ENCODE data around the gene CHIC2.
A peak's percentile ranks its signal among the peaks of the same experiment; 100 is the strongest.
"Not testable (repeated sequence)": the region's sequence is repeated elsewhere in the genome, so short reads cannot be mapped to it uniquely, and the experiment has no call there.

The CHIC2 gene

DNA sequence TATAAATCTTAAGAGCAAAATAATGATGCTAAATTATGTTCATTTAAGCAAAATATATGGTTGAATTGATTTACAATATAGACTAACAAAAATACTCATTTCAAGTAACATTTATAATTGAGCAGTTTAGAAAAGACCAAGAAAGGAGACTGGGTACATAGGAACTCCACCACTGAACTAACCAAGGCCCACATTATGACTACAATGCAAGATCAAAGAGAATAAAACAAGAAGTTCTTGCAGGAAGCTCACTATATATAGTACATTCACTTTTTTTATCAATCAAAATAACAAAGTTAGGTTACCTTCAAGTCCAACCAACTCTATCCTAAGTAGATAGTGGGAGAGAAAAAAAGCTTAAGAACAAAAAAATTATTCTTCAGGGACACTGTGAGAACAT, 8.0 kb downstream of the CHIC2 start:
- no peak for DNase-seq

DNA sequence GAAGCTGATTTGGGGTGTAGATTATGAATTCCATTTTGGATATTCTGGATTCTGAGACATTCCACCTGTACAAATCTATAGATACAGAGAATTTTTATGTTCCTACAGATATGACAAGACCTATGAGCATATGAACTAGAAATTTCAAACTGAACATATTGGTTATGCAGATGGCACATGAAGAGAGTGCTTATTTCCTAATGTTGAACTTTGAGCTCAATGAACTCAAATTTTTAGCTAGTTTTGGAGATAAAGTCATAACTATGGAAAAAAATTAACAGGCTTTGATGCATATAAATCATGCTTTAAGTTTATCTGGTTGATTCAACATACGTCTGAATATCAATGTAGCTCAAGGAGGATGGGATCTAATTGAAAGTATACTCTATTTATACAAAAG, 8.9 kb downstream of the CHIC2 start:
- DNase-seq = no peak

DNA sequence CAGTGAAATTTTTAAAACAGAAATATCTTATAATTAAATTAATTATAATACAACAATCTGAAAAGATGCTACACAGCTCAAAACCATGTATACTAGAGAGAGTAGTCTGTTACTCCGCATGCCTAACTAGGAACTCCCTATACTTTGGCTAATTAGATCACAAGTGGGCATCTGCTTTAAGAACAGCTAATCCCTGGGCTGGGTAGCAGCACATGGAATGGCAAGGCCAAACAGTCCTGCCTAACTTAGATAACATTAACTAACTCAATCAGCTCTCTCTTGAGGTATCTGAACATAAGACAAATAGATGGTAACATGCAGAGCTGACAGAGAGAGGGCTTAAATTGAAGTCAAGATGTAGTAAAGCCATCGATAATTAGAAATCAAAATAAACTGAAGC, 9.9 kb downstream of the CHIC2 start:
- no peak for DNase-seq

DNA sequence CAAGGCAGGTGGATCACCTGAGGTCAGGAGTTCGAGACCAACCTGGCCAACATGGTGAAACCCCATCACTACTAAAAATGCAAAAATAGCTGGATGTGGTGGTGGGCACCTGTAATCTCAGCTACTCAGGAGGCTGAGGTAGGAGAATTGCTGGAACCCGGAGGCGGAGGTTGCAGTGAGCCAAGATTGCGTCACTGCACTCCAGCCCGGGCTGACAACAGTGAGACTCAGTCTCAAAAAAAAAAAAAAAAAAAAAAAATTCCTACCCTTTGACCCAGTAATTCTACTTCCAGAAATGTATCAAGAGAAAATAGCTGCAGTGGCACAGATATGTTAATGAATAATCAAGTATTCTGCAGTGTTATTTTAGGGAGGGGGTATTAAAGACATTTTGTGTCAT, 11.1 kb downstream of the CHIC2 start:
- DNase-seq = not testable (repeated sequence)

DNA sequence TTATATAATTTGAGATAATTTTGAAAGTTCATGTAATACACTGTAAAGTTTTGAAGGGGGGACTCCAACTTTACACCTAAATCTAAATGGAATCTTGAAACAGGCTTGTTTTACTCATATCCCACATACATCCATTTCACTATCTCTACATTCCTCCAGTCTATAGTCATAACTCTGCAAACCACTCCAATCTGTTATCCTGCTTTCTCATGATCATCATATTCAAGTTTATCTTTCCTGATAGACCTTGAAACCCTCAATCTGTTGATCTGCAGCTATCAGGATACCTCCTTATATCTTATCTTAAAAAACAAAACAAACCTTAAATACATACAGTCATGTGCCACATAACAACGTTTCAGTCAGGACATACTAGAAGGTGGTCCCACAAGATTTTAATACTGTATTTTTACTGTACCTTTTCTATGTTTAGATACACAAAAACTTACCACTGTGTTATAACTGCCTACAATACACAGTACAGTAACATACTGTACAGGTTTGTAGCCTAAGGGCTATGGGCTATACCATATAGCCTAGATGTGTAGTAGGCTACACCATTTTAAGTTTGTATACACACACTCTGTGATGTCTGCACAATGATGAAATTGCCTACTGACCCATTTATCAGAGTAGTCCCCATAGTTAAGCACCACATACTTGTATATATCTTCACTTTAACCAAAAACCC, 14.0 kb downstream of the CHIC2 start:
- no peak for DNase-seq

DNA sequence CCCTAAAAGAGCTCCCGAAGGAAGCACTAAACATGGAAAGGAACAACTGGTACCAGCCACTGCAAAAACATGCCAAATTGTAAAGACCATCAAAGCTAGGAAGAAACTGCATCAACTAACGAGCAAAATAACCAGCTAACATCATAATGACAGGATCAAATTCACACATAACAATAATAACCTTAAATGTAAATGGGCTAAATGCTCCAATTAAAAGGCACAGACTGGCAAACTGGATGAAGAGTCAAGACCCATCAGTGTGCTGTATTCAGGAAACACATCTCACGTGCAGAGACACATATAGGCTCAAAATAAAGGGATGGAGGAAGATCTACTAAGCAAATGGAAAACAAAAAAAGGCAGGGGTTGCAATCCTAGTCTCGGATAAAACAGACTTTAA, 20.8 kb downstream of the CHIC2 start:
- not testable (repeated sequence) for DNase-seq

DNA sequence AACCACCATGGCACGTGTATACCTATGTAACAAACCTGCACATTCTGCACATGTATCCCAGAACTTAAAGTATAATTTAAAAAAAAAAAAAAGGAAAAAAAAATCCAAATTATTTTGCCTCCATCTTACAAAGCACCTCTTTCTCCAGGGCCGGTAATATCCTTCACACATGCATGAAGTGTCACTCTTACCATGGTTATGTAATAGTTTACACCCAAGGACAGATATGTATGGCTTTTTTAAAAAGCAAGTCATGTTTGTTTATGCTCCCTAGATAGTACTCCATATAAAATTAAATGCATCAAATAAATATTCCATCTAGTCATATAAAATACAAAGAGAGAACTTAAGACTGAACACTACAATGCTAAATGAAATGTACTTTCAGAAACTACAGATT, 22.5 kb downstream of the CHIC2 start:
- DNase-seq = no peak

DNA sequence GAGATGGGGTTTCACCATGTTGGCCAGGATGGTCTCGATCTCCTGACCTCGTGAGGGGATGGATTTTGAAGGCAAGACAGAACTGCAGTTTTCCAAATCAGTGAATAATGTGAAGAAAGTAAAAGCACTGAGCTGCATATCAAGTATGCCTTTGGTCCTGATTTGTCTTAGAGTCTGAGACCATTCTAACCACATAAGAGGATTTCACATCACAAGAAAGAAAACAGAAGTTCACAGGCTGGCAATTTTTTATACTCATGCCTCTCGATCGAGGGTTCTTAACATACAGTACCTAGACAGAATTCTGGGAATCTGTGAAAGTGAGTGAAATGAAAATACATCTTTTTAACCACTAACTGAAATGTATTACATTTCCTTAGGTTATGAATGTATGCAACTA, 23.3 kb downstream of the CHIC2 start:
- DNase-seq = no peak

DNA sequence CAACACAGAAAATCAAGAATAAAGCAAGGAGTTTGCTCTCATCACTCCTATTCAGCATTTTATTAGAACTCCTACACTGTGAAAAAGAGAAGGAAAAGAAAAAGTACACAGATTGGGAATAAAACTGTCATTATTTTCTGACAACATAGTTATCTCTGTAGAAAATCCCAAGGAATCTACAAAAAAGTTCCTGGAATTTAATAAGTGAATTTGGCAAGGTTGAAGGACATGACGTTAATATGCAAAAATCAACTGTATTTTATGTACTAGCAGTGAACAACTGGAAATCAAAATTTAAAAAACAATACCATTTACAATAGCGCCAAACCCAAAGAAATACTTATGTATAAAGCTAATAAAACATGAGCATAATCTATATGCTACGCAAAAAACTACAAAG, 26.3 kb downstream of the CHIC2 start:
- no peak for DNase-seq

DNA sequence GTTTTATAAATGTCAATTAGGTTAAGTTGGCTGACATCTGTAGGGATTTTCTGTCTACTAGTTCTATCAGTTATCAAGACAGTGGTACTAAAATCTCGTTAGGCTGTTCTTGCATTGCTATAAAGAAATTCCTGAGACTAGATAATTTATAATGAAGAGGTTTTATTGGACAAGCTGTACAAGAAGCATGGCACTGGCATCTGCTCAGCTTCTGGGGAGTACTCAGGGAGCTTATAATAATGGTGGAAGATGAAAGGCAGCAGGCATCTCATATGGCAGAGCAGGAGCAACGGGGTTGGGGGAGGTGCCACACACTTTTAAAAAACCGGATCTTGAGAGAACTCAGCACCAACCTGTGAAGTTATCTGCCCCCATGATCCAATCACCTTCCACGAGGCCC, 28.2 kb downstream of the CHIC2 start:
- no peak for DNase-seq

DNA sequence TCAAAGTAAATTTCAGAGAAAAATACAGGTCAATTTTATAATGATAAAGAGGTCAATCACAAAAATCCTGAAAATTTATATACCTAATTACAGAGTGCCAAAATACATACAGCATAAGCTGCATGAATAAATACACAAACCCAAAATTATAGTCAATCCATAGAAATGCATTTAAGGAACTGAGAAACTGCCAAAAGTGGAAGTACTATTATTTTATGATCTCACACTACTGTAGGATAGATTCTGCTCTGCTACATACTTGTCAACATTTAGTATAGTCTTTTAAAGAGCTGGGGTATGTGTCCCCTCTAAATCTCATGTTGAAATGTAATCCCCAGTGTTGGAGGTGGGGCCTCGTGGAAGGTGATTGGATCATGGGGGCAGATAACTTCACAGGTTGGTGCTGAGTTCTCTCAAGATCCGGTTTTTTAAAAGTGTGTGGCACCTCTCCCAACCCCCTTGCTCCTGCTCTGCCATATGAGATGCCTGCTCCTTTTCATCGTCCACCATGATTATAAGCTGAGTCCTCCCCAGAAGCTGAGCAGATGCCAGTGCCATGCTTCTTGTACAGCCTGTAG, 31.8 kb downstream of the CHIC2 start:
- no peak for DNase-seq

DNA sequence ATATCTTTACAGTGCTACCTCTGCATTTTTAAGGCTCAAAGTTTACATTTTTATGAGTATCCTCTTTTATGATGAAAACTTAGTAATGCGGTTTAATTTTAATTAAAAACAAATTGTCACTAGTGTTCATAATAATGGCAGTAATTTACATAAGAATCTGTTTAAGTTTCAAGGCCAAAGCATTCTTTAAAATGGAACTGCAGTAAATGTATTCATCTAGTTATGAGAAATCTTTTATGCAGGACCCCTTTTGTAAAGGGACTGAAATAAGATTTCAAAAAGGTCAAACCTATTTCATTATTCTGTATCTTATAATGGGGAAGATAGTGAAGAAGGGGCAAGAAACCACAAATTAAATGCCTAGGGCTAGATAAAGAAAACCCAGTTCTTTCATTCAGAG, 37.1 kb downstream of the CHIC2 start:
- no peak for DNase-seq

DNA sequence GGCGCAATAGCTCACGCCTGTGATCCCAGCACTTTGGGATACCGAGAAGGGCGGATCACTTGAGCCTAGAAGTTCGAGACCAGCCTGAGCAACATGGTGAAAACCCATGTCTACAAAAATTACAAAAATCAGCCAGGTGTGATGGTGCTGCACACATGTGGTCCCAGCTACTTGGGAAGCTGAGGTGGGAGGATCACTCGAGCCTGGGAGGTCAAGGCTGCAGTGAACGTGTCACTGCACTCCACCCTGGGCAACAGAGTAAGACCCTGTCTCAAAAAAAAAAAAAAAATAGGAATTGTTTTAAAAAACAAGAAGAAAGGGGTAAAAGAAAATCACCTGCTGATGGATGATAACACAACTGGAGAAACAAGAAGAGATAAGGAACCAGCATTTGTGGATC, 38.8 kb downstream of the CHIC2 start:
- DNase-seq = no peak

DNA sequence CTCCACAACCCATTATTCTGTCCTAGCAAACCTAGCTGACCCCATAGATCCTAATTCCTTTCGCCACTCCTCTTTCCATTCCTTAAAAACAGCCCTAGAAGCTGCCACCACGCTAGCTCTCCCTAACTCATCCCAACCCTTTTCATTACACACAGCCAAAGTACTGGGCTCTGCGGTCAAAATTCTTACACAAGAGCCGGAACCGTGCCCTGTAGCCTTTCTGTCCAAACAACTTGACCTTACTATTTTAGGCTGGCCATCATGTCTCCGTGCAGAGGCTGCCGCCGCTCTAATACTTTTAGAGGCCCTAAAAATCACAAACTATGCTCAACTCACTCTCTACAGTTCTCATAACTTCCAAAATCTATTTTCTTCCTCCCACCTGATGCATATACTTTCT, 41.4 kb downstream of the CHIC2 start:
- not testable (repeated sequence) for DNase-seq

DNA sequence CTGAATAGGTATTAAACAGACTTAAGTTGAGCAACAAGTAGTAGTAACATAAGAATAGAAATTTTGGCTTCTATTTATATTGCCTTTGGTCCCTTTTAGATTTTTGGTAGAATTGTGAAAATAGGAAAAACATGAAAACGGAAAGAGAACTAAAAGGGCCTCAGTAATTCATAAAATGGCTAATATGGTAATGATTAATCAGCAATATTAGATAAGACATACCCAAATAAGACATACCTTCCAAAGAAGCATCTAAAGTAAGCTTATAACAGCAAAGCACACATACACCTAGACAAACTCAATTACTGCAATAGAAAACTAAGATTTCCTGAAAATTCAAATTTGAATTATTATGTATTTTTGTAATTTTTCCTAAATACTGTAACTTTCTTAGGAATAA, 46.4 kb downstream of the CHIC2 start:
- DNase-seq = no peak

DNA sequence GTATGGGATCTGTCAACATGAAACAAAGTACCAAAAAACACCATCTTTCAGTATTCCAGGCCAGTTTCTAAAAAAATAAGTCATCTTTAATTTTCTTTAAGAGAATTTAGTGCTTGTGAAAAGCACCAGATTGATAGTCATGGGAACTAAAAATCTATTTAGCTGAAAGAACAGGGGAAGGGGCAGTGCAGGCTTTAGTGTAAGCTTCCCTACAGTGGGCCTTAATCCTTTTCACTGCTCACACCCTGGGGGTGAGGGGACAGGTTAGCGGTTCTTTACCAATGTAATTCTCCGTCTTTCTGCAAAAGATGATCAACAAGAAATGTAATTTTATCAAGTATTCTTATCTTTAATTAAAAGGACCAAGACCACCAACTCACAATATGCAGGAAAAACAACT, 47.1 kb downstream of the CHIC2 start:
- DNase-seq = no peak

DNA sequence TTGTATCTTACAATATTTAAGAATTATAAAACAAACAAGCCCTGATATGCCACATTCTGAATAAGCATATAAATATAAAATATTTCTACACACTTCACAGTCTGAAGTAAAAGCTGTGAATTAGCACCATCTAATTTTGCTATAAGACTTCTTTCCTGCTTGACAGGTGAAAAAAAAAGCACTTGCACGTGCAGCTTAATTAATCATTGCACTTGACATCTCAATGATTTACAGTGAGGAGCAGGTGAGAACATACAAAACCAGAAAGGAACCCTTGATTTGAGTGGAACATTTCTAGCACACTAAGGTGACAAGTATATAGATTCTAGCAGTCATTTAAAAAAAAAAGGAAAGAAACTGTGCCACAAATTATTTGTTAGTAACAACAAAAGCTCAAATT, 47.9 kb downstream of the CHIC2 start:
- peak; percentile 43 for DNase-seq

DNA sequence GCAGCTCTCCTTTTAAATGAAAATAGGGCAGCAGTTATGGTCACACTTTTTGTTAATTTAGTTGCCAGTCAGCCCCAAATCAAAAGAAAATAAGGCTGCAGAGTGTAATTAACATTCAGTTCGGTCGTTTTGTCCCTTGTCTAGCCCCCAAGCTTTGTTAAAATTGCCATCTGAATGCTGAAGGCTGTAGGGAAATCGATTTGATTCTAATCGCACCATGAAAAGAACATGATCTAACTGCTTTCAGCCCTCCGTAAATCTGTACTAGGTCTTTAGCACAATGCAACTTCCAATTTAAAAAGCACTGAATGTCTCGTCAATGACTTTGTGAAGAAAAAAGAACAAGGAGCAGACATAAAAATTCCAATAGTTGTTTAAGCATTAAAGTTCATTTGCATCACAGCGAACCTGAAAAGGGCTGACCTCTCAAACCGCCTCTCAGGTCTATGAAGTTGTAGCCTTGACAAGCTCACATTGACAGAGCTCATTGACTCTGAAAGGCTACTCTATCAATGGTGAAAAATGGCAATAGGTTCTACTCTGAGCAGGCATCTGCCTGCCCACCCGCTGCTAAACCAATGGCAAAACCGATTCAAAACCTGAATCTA, 48.9 kb downstream of the CHIC2 start:
- no peak for DNase-seq

DNA sequence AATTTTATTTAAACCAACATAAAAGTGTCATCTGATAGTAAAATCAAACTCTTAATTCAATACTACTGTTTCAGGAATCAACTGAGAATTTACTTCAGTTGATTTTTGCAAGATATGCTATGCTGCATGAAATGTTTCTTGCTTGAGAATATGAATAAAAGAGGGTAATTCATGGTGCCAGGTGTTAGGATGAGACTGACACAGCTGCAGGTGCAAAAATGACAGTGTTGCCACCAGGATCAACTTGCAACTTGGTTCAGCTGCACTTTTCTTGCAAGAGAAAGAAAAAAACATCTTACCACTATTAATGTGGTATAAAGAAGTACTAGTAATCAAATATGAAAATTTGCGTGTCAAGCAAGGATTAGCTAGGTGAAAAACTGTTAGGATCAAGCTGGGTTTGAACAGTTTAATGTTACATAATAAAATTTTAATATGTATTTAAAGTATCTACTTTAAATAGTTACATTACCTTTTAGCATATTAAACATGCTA, 49.7 kb downstream of the CHIC2 start:
- DNase-seq = no peak

DNA sequence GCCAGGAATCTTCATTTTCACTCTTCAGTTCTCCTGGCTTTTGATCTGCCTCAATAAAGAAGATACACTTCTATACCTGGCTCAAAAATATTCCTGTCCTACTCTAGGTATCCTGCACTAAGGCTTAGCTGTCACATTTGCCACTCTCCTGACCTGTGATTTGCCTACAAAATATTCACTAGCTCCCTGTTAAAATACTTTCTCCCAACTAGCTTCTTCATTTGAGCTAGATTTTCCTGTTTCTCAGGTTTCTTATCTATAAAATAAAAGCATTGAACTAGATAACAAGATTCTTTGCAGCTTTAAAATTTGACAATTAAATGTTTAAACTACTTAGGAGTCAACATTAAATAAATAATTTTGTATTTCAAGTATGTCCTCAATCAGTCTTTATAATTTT, 53.2 kb downstream of the CHIC2 start:
- no peak for DNase-seq

DNA sequence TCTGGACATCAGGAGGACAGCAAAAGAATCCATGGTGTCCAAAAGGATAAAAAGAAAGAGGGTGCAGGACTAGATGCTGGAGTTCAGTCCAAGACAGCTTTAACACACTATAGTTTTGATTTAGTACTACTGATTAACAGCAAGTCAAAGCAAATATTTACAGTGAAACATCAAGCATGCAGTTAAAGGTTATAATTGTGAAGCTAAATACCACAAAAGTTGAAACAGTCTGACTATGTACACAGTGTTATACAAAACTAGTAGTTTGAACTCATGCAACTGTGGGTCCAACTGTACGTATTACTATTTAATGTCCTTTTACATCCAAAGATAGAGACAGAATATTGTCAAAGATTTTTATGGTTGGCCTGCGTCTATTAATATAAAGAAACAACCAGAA, 57.6 kb downstream of the CHIC2 start:
- DNase-seq = no peak

DNA sequence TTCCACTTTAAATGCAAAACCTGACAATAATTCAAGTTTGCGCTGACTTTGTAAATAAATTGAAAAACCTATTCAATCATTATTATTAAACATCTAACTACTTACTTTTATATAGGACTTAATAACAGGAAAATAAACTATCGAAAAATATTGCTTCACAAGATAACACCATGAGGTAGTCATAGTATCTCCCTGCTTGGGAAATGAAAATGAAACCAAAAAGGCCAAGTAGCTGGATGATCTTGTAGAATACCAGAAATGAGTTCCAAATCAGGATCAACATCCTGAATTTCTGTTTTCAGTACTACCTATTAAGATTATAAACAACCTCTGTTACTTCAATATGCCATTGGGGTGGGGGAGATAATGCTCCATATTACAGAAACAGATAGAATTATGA, 58.9 kb downstream of the CHIC2 start:
- no peak for DNase-seq

DNA sequence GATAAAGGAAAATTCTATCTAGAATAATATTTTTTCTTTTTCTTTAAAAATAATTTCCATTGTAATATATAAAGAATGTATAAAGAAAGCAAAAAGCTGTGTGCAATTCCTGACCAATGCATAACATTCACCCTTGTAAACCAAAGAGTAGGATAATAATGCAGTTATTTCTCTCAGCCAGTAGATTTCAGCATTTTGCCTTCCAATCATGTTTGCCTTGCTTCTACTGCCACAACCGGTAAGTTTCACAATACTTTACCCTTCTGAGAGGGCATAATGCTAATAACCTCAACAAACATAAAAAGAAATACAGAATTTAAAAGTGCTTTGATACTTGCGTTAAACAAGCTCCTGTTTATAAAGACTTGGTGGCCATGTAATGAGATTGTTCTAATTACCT, 59.9 kb downstream of the CHIC2 start:
- DNase-seq = no peak

DNA sequence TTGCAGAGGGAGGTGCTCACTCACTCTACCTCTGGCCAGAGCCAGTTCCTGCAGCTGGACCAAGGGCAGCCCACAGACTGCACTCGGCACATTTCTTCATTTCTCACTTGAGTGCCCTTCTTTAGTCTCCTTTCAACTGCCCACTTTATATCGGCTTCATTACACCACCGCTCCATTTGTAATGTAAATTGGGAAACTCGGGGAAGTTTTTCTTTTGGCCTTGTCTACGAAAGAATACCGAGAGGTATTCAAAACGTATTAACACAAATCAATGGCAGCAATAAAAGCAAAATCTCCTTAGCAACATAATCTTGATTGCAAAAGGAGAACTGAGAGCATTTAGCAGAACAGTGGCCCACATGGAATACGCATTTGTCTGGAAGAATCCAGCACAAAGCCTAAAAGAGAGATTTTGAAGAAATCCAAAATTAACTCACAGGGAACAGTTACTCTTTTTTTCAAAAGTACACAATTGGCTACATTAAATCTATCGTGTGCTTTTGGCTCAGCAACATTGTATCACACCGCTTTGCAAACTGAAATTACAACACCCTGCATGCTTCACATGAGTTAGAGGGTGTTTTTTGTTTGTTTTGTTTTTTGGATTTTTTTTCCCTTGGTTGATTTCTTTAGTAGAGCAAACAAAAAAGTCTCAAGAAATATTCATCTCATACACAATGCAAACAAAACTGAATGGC, 62.6 kb downstream of the CHIC2 start:
- DNase-seq = no peak

Measured in NCI-H1436 treated with DMSO at 0.1 percent for 48 hours (cell line).